GM21576 (cell line): Measurements from ENCODE around the gene C9orf78.

Experiments
- ATAC-seq: cut with Tn5 transposase; IDR thresholded peaks from one replicate; pipeline ENCODE4 v1.9.1; 2021; ENCODE audit warnings: mild to moderate bottlenecking, moderate library complexity; ENCODE audit not compliant: unreplicated experiment

The C9orf78 gene

DNA sequence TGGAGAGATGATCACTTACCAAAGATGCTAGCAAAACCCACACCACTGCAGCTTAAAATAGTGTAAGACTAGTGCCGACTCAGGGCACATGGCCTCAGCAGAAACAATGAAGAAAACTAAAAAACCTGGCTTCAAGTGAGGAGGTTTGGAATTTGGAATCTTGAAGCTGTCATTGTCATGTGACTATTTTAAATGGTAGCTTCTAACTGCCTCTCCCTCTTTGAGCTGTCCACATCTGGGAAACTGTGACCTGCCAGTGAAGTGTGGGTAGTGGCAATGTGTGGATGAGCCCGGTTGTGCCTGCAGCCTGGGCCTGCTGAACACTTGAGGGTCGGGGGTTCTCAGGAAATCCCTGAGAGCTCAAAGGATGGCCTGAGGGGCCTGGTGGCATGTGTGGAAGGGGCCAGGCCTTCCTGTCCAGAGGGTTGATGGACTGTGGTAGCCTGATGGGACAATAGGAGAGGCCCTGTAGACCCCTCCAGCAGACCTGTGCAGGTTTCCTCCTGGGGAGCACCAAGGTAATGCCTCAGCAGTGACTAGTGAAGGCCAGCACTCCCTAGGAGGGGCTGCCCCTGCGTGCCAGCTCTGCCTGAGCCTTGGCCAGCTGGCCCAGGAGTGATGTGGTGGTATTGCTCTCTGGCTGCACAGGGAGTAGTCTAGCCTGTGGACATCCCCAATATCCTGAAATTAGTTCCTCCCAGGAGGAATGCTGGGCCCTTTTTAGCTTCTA lies 13.8 kb upstream of the C9orf78 start:
- no peak for ATAC-seq

DNA sequence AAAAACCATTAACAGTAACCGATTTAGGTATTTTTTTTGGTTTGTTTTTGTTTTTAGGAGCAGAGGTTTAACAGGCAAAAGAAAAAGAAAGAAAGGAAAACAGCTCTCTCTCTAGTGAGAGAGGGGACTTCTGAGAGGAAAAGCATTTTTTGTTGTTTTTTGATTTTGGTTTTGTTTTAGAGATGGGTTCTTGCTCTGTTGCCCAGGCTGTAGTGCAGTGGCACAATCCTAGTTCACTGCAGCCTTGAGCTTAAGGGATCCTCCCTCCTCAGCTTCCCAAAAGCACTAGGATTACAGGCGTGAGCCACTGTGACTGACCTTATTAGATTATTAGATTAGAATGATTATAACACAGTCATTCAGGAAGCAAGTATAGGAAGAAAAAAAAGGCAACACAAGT lies 10.3 kb upstream of the C9orf78 start:
- no peak for ATAC-seq

DNA sequence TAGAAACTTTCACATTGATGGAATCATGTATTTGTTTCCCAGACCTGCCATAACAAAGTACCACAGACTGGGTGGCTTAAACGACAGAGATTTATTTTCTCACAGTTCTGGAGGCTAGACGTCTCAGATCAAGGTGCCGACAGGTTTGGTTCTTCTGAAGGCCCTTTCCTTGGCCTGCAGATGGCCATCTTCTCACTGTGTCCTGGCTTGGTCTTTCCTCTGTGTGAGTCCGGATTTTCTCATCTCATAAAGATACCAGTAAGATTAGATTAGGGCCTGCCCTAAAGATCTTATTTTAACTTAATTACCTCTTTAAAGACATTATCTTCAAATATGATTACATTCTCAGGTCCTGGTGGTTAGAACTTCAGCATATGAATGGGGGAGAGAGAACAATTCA lies 6.0 kb upstream of the C9orf78 start:
- ATAC-seq, result no peak

DNA sequence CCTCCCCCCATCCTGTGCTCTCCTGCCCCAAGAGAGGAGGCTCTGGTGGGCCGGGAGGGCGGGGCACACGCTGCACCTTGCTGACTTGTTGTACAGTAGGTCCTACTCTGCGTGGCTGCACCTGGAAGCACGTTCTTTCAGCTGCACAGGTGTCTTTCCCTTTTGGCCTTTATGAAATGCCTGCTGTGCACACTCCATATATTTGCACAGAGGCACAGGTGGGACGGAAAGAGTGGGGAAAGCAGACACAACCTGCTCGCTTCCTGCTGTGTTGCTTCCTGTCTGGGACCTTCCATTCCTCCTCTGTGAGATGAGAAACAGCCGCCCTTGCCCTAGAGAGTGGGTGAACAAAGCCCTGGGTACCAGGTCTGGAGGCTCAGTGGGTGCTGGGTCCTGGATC lies 5.0 kb upstream of the C9orf78 start:
- ATAC-seq, result no peak

DNA sequence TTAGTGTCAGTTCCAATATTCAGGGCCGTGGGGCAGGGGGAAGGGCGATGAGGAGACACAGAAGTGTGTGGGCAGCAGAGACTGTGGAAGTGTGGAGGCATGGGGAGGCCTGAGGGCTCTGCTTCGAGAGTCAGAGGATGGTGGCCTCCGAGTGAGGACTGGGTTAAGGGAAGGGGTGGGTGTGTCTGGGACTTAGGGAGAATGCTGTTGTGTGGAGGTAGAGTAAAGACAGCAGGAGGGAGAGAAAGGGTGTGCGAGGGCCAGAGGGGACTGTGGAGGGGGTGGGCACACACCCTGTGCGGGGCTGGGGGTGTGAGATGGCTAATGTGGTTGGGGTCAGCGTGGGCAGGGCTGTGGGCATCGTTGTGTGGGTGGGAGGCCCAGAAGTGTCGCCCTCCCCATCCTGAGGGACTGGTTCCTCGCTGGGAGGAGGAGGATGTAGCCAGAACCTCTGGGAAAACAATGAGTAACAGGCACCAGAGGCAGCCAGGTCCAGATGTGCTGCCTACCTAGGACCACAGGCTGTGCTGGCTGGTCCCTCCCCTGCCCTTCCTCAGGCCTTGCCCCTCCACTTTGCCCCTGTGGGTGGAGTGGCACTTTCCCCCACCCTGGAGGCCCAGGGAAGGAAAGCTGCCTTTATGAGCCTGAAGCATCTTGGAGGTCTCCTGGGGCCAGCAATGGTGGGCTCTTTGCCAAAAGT lies 4.4 kb upstream of the C9orf78 start:
- no peak for ATAC-seq

DNA sequence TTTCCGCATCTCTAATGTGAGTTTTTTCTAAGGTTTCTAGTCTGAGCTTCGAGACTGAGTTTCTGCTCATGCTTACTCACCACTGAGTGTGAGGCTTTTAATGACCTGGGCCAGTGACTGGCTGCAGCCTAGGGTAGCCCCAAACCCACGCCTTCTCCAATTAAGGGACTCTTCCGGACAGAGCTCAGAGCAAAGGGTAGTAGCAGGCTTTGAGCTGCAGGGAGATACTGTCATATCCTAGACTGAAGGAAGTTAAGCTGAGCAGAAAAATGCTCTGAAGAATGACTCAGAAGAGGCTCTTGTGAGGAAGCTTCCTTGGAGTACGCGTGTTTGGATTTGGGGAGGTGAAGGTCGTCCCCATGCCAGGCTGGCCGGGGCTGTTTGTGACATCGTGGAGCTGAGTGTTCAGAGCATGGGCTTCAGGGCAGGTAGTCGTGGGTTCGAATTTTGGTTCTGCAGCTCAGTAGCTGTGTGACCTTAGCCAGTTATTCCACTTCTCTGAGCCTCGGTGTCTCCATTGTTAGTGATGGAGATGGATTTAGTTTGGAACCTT lies 3.7 kb upstream of the C9orf78 start:
- ATAC-seq, result no peak

DNA sequence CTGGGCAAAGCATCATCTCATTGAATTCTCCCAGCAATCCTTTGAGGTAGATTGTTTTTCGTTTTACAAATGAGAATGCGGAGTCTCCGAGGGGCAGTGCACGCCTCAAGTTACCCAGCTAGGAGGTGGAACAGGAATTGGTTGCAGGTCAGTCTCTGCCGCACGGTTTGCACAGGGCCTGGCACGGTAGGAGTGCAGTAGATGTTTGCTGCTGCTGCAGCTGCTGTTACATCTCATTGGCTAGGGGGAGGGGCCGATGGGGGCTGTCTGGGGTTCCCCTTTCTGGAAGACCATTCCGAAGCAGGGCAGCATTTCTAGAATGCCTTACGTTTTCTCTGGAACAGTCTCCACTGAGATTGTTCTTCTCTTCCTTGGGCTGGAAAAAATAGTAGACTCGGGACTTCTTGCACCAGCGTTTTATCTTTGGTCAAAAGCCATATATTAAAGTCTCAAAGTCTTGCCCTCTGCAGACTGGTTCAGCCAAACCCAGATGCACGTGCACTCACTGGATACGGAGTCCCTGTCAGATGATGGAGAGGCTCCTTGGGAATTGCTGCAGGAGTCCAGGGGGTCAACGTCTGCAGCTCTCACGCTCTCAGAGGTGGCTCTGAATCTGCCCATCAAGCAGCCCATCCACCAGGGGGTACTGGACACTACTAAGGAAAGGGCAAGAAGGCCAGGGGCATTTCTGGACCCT lies 1.4 kb upstream of the C9orf78 start:
- no peak for ATAC-seq

DNA sequence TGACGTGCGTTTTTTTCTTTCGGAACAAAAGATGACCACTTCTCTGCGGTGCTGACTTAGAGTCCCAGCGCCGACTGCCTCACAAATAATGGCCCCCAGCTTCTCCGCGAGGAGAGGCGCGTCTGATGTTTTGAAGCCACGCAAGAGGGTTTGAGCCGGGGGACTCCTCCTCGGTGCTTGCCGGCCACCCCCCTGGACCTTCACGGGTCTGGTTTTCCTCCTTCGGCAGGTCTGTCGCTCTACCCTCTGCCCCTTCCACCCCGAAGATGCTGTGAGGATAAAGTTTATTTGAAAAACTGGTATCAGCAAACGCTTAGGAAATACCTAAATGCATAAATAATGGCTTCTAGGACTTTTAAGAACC lies 767 bp upstream of the C9orf78 start:
- ATAC-seq, result no peak

DNA sequence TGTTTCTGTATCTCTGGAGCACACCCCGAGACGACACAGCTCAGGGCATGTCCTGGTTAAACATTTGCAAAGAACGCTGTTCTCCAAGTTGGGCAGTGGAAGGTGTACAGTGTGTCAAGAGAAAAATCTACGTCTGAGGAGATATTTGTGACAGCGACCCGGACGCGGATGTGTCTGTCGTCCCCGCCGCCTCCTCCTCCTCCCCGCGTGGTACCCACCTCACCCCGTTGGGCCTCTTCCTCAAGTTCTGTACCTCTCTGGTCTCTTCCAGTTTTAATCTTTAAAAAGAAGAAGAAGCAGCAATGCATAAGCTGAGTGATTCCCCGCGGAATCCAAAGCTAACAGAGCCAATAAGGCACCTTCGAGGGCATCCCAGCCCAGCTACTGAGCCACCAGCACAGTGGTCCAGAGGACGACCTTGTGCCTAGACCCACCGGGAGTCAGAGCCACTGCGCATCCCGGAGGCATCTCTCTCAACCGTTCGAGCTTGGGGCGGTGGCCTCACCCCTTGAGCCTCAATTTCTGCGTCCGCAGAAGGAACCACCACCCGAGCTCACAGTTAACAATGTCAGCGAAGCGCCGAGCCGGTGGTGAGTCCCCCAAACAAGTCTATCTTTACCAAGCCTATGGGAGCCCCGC lies 467 bp downstream of the C9orf78 start:
- ATAC-seq, result peak; percentile 11

DNA sequence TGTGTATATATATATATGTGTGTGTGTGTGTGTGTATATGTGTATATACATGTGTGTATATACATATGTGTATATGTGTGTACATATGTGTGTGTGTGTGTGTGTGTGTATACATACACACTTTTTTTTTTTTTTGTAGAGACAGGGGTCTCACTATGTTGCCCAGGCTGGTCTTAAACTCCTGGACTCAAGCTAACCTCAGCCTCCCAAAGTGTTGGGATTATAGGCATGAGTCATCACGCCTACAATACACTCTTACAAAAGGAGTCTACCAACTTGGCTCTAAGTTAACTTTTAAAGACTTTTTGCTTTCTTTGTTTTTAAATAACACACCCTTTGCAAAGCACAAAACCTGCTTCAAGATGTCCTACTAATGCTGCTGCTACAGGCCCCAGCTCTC lies 2.1 kb downstream of the C9orf78 start:
- no peak for ATAC-seq

DNA sequence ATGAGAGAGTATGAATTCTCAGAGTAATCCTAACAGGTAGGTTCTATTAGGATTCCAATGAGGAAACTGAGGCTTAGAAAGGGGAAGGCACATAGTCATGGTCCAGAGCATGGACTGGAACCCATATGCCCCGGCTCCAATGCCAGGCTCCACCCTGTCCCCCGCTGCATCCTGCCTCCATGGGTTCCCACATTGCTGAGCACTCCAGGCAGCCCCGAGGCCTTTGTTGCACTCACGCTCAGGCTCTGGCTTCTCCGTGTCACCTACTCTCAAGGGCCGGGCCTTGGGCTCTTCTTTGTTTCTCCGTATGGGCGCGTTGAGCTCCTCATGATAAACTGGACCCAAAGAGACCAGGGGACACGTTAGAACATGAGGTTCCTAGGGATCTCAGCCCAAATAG lies 6.1 kb downstream of the C9orf78 start:
- no peak for ATAC-seq

DNA sequence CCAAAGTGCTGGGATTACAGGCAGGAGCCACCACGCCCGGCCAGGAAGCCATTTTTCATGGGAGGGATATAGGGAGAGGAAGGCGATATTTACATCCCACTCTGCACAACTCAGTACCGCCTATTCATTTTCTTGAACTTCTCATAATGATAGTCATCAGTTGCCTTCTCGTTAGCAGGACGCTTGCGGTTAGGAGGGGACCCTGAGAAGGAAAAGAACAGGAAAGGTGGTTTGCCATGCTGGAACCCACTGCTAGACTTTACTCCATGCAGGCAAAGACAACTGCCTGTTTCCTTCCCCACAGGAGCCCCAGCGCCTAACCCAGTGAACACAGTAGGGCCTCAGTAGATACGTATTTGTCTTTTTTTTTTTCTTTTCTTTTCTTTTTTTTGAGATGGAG lies 7.0 kb downstream of the C9orf78 start:
- no peak for ATAC-seq

DNA sequence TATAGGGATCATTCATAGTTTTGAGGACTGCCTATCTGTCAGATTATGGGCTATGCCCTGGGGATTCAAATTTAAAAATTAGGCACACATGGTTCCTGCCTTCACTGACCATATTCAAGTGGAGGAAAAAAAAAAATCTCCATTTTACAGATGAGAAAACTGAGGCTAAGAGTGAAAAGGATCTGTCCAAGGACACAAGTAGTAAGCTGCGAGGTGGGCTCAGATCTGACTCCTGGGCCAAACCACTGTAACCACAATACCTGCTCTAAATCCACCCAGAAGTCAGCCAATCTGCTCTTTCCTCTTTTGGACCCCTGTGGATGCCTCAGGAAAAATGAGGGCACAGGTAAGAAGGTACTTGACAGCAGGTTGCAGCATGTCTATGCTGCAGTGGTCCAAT lies 8.3 kb downstream of the C9orf78 start:
- ATAC-seq, result no peak

DNA sequence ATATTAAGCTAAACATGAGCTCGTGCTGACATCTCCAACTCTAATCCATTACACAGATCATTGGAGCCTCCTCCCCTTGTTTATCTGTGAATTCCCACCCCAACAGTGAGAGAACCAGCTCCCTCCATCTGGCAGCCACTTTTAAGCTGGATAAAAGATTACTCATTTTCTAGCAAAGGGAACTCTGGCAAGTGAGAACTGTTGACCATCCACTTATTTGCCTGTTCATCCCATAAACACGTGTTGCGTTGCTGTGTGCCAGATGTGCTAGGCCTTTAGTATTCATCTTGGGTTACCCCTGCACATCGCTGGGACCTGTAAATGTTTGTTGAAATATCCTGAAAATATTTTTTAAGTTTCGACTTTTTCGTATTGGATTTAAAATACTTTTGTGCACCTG lies 8.7 kb downstream of the C9orf78 start:
- ATAC-seq, result no peak

DNA sequence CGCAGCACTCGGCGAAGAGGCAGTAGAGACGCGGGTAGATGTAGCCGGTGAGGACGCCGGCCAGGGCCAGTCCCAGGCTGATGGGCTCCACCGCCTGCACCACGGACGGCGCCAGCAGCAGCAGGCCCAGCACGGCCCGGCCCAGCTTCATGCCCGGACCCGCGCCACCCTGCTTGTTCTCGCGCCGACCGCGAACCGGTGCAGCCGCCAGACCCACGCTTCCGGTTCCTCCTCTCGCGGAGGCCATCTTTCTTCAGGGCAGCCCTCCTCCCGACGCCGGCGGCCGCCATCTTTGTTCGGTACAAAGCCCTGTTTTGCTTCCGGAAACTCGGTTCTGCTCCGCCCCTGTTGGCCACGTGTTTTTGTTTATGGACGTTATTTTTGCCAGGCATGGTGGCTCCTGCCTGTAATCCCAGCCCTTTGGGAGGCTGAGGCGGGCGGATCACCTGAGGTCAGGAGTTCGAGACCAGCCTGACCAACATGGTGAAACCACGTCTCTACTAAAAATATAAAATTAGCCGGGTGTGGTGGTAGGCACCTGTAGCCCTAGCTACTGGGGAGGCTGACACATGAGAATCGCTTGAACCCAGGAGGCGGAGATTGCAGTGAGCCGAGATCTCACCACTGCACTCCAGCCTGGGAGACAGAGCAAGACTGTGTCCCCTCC lies 11.0 kb downstream of the C9orf78 start, which contains the start of gene TOR1A:
Gene TOR1A, minus strand, starts transcription at position 202 of the 667 bp plus-strand sequence. Its CDS starts 51 bp downstream, at position 151.
- ATAC-seq, result peak; percentile 91

DNA sequence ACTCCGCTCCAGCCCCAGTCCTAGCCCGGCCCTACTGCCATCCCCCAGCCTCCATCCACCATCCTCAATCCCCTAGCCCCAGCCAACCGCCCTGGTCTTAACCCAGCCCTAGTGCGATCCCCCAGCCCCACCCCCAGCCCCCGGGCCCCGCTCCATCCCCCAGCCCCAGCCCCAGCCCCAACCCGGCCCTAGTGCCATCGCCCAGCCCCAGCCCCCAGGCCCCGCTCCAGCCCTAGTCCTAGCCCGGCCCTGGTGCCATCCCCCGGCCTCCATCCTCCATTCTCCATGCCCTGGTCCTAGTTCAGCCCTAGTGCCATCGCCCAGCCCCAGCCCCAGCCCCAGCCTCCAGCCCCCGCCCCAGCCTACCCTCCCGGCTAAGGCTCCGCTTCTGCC lies 11.5 kb downstream of the C9orf78 start:
- ATAC-seq, result no peak

DNA sequence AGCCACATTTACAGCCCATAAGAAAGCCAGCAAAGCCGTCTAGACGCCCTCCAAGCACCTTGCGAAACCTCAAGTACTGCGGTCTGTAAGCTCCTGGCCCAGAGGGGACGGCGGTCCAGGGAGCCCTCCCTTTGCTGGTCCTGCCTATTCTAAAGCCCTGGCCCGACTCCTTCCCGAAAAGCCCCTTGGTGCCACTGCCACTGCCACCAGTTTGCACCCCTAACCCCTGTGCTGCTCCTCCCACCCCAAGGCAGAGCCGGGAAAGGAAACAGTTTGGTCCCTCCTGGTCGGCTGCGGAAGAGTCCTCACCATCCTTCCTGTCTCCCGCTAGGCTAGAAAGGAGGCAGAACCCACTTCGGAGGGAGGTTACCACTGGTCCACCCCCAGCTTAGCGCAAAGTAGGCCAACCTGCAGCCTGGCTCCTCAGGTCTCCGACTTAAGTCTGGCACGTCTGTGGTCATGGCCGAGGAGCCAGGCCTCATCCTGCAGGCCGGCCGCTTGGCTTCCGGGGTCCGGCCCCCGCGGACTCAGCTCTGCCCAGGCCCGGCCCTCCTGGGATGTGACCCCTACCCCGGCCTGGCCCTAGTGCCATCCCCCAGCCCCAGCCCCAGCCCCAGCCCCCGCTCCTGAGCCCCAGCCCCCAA lies 12.1 kb downstream of the C9orf78 start:
- no peak for ATAC-seq

DNA sequence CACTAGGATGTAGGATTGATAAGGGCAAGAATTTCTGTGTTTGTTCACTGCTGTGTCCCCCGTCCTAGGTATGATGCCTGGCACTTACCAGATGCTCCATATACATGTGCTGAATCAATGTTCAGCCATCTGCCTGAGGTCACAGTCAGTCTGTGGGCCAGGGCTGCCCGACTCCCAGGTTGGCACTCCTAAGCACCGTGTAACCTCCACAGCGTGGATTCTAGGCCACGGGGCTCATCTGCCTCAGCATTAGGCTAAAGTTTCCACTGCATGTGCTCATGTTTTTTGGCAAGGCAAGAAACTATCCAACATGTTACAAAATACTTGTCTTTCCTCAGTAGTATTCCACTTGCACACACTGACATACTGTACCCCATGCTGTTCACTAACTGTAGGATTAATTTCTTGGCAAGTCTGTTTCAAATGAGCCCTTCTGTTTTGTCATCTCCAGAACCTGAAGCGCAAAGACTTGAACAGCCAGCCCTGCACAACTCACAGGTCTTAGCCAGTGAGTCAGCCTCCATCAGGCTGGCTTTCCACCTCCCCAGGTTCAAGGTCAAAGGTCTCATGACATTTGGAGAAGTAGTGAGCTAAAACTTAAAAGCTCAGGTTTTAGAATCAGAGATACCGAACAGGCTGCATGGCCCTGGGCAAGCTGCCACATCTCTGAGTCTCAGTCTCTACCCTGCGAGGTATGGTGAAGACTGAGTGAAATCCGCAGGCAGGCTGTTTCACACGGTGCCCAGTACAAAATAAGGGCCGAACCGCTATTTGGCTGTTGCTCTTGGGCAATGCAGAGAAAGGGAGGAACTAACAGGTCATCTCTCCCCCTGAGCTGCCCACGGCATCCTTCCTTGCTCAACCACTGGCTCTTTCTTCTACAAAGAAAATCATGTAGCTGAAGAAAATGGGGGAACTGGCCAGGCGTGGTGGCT lies 18.3 kb downstream of the C9orf78 start:
- no peak for ATAC-seq

DNA sequence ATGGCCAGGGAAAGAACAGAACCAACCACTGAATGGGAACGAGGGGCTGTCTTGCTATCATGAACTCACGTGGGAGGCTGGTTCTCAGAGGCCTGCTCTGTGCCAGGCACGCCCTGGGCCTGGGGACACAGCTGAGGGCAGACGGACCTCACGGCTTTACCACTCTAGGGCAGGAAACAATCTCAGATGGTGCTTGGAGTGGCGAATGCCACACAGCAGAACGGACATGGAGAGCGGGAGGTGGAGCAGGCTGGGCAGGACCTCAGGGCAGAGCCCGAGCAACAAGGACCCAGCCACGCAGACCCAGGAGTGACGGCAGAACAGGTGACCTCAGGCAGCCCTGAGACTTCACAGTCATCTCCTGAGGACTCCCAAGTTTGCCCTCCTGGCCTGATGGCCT lies 19.8 kb downstream of the C9orf78 start:
- ATAC-seq, result no peak
